KMS-11 (cell line): Measurements from ENCODE around the gene PBX3.

Experiments
- H2AFZ ChIP-seq: fragments of 200-600 bp; sonication (generic); 2 replicates; pipeline ENCODE4 v1.6.1; 2016; ENCODE audit warnings: antibody characterized with exemption, mixed run types, low read depth
- H3K27ac ChIP-seq: fragments of 200-600 bp; sonication (generic); 2 replicates; pipeline ENCODE4 v1.6.1; 2016; ENCODE audit warnings: mild to moderate bottlenecking, mixed run types
- H3K27me3 ChIP-seq: fragments of 200-600 bp; sonication (generic); 2 replicates; pipeline ENCODE4 v1.6.1; 2017; ENCODE audit warnings: mild to moderate bottlenecking, low read depth, mixed run types, moderate library complexity; ENCODE audit not compliant: insufficient read depth
- H3K36me3 ChIP-seq: fragments of 200-600 bp; sonication (generic); 2 replicates; pipeline ENCODE4 v1.6.1; 2017; ENCODE audit warnings: mild to moderate bottlenecking, mixed run types; ENCODE audit not compliant: insufficient read depth
- H3K4me1 ChIP-seq: fragments of 200-600 bp; sonication (generic); 2 replicates; pipeline ENCODE4 v1.6.1; 2016; ENCODE audit warnings: mild to moderate bottlenecking, low read depth, mixed run types; ENCODE audit not compliant: poor library complexity, severe bottlenecking
- H3K4me2 ChIP-seq: fragments of 200-600 bp; sonication (generic); 2 replicates; pipeline ENCODE4 v1.7.0; 2016; ENCODE audit warnings: mild to moderate bottlenecking, mixed run types
- H3K4me3 ChIP-seq: fragments of 200-600 bp; sonication (generic); IDR thresholded peaks from 2 replicates; pipeline ENCODE4 v1.6.1; 2017; ENCODE audit warnings: low read depth, low read length, mixed read lengths; ENCODE audit not compliant: insufficient read depth
- H3K79me2 ChIP-seq: fragments of 200-600 bp; sonication (generic); 2 replicates; pipeline ENCODE4 v1.6.1; 2016; ENCODE audit warnings: low read depth, mixed run types; ENCODE audit not compliant: insufficient read depth
- H3K9ac ChIP-seq: fragments of 200-600 bp; sonication (generic); 2 replicates; pipeline ENCODE4 v1.6.1; 2016; ENCODE audit warnings: mild to moderate bottlenecking, mixed run types
- H4K20me1 ChIP-seq: fragments of 200-600 bp; sonication (generic); 2 replicates; pipeline ENCODE4 v1.6.1; 2016; ENCODE audit warnings: mild to moderate bottlenecking, mixed run types; ENCODE audit not compliant: insufficient read depth
- TF ChIP-seq, protein P1 (sequence below): fragments of 200-600 bp; sonication (generic); conservative IDR thresholded peaks from 2 replicates; pipeline ENCODE4 v1.6.1; 2017; ENCODE audit warnings: low read depth, mild to moderate bottlenecking, antibody characterized with exemption, low read length, moderate library complexity, mixed read lengths

Gene PBX3

DNA sequence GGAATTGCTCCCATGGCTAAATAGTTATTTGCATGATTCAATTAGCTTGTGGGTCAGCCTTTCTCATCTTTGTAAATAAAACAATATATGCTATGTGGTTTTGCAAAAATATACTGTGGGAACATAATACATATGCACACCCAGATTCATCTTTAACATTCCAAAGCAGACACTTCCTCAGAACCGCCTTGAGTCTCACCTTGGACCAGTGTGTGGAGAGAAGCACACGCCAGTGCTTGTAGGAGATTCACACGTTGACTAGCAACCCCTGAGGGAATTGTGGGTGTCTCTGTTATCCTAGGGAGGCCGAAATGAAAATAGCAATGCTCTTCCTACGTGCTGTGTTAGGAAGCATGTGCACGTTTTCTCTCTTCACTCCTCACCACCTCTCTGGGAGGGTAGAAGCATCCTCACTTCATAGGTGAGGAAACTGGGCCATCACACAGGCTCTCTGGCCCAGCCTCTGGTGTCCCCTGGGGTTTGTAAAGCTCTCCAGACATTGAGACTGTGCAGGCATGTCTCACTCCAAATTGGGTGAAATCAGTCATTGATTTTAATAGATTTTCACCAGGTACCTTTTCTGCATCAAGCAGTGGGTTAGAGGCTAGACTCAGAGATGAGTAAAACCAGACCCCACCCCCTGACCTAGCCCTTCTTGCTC lies 221.7 kb downstream of the PBX3 start:
- no peak overlapping the region for H3K9ac ChIP-seq
- no peak overlapping the region for H3K4me3 ChIP-seq
- H3K4me2 ChIP-seq: no peak overlapping the region
- TF ChIP-seq, protein P1, sequence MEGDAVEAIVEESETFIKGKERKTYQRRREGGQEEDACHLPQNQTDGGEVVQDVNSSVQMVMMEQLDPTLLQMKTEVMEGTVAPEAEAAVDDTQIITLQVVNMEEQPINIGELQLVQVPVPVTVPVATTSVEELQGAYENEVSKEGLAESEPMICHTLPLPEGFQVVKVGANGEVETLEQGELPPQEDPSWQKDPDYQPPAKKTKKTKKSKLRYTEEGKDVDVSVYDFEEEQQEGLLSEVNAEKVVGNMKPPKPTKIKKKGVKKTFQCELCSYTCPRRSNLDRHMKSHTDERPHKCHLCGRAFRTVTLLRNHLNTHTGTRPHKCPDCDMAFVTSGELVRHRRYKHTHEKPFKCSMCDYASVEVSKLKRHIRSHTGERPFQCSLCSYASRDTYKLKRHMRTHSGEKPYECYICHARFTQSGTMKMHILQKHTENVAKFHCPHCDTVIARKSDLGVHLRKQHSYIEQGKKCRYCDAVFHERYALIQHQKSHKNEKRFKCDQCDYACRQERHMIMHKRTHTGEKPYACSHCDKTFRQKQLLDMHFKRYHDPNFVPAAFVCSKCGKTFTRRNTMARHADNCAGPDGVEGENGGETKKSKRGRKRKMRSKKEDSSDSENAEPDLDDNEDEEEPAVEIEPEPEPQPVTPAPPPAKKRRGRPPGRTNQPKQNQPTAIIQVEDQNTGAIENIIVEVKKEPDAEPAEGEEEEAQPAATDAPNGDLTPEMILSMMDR: no peak
- no peaks in the 10 kb centered on the region for H4K20me1 ChIP-seq
- H2AFZ ChIP-seq: no peak overlapping the region
- no peaks in the 10 kb centered on the region for H3K79me2 ChIP-seq
- peaks cover 5% of the 10 kb centered on the region; the same call in 1 of the 2 replicates for H3K36me3 ChIP-seq
- no peak overlapping the region for H3K27ac ChIP-seq
- no peaks in the 10 kb centered on the region for H3K4me1 ChIP-seq
- no peaks in the 10 kb centered on the region for H3K27me3 ChIP-seq

DNA sequence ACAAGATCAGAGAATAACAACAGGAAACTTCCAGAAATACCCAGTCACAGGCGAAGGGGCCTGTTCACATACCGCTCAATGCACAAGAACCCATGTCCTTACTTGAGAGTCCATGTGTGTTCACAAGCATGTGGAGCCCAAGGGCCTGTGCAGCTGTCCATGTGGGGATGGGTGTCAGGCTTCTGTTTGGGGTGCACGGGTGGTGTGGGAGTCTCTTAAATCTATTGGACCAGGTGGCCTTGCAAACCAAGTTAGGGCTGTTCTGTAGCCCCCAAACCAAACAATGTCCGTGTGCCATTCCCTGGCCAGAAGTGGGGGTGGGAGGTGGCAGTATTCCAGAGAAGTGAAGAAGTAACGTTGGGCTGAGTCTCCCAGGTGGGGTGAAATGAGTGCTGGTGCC lies 222.3 kb downstream of the PBX3 start:
- TF ChIP-seq, protein P1: no peak
- no peaks in the 10 kb centered on the region for H4K20me1 ChIP-seq
- no peaks in the 10 kb centered on the region for H3K27me3 ChIP-seq
- no peak overlapping the region for H2AFZ ChIP-seq
- H3K4me2 ChIP-seq: no peak overlapping the region
- H3K27ac ChIP-seq: no peak overlapping the region
- peaks cover 5% of the 10 kb centered on the region; the same call in 1 of the 2 replicates for H3K36me3 ChIP-seq
- no peak overlapping the region for H3K9ac ChIP-seq
- H3K4me3 ChIP-seq: no peak overlapping the region
- no peaks in the 10 kb centered on the region for H3K4me1 ChIP-seq
- no peaks in the 10 kb centered on the region for H3K79me2 ChIP-seq

DNA sequence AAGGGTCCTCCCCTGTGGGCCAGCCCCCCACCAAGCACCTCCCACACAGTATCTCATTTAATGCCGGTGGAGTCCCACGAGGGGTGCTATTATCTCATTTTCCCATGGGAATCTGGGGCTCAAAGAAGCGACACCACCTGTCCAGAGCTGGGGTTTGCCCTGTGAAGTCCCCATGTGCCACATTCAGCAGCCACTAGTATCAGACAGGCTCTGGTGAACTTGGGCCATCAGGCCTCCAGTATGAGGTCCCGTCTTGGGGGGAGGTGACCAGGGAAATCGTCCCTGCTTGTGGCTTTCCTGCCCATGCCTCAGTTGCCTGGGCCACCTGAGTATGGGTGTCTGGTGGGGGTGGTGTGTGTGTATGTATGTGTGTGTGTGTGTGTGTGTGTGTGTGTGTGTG lies 222.7 kb downstream of the PBX3 start:
- Histone ChIP-seq H2AFZ (no peak overlapping the region), H3K4me1 (no peaks in the 10 kb centered on the region), H3K79me2 (no peaks in the 10 kb centered on the region), H3K4me3 (no peak overlapping the region), H3K4me2 (no peak overlapping the region), H3K9ac (no peak overlapping the region), H3K27me3 (no peaks in the 10 kb centered on the region), H3K27ac (no peak overlapping the region), H4K20me1 (no peaks in the 10 kb centered on the region), H3K36me3 (peaks cover 5% of the 10 kb centered on the region; the same call in 1 of the 2 replicates)
- TF ChIP-seq, protein P1: no peak

DNA sequence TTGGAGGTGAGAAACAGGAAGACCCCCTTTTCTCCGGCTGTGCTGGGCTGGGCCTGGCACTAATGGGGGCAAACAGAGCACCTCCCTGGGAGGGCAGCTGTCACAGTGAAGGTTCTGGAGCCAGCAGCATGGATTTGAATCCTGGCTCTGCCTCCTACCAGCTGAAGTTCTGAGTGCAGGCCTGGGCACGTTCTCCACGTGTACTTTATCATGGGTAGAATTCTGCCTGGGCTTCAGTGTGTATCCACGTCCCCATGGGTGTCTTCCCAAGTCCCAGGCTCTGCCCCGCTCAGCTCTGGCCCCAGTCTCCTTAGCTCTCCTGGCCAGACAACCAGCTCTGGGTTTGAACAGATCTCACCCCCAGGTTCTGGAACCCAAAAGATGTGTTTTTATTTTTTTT lies 223.2 kb downstream of the PBX3 start:
- no peak overlapping the region for H3K27ac ChIP-seq
- H3K27me3 ChIP-seq: no peaks in the 10 kb centered on the region
- H3K4me1 ChIP-seq: no peaks in the 10 kb centered on the region
- TF ChIP-seq, protein P1: no peak
- H3K4me3 ChIP-seq: no peak overlapping the region
- H3K79me2 ChIP-seq: no peaks in the 10 kb centered on the region
- H3K36me3 ChIP-seq: peaks cover 5% of the 10 kb centered on the region; the same call in 1 of the 2 replicates
- no peak overlapping the region for H3K4me2 ChIP-seq
- H2AFZ ChIP-seq: no peak overlapping the region
- H4K20me1 ChIP-seq: no peaks in the 10 kb centered on the region
- H3K9ac ChIP-seq: no peak overlapping the region
